ENCODE results near the gene ARMC8. TPM values are rescaled to one million over a fixed set of nuclear protein-coding genes. Genes with fewer than 3 reads are reported as not detected.

The ARMC8 gene, protein sequence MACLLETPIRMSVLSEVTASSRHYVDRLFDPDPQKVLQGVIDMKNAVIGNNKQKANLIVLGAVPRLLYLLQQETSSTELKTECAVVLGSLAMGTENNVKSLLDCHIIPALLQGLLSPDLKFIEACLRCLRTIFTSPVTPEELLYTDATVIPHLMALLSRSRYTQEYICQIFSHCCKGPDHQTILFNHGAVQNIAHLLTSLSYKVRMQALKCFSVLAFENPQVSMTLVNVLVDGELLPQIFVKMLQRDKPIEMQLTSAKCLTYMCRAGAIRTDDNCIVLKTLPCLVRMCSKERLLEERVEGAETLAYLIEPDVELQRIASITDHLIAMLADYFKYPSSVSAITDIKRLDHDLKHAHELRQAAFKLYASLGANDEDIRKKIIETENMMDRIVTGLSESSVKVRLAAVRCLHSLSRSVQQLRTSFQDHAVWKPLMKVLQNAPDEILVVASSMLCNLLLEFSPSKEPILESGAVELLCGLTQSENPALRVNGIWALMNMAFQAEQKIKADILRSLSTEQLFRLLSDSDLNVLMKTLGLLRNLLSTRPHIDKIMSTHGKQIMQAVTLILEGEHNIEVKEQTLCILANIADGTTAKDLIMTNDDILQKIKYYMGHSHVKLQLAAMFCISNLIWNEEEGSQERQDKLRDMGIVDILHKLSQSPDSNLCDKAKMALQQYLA
- total RNA-seq, result 30.9 and 58.7 TPM in 2 replicates

DNA sequence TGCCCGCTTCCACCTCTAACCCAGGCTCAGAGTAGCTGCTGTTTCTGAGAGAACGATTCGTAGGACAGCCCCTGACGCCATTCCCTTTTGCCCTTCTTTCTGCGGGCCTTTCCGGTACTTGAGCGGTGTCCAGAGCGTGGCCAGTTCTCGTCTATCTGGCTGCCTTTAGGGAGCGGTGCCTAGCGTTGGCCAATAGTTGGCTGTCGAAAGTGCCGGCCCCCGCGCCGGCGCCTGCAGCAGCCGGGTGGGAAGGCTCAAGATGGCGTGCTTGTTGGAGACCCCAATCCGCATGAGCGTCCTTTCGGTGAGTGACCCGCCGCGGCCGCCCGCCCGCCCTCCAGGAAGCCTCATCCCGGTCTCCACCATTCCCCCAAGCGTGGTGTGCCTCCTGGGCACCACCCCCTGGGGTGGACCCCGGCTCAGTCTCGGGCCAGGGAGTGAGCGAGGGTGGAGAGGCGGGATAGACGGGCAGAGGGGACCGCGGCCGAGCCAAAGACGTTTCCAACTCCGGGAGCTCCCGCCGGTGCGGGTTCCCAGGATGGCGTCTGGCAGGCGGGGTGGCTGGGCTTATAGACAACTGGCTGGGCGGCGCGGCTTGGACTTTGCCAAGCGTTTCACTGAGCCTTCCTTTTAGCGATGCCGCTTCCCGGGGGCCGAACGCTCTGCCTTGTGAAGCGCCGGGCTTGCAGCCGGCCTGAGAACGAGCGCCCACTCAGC is at the start of gene ARMC8:
TSS of gene ARMC8 (plus strand) at position 6 of the 717 bp plus-strand sequence. CDS start at position 260, 254 bp downstream.

DNA sequence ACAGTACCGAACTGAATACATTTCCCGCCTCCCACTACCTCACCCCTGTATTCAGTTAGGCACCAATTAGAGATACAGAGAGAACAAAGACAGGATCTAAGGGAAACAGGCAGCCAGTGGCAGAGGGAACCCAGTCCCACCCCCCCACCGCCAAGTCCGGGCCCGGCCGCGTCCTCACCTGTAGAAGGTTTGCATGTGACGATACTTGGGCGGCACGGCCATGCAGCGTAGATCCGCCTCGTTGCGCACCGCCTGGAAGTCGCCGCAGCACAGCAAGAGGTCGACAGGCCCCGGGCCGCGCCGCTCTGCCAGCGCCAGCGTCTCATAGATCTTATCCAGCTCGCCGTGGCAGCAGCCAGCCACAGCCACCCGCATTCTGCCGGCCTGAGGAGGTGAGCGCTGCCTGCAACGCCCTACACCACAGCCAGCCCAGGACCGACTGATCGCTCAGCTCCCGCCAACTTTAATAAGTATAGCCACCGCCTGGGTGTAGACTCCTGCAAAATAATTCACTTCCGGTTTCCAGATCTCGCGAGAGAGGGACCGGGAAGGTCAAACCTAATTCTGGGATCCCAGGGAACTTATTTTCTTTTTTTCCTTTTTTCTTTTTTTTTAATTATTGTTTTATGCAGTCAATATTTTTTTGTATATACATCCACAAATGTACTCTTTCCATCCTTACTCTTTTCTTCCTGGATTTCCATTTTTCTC is 12.5 kb upstream of the ARMC8 start, which contains the start of gene DBR1:
TSS of gene DBR1 (minus strand) at position 501 of the 711 bp plus-strand sequence. CDS start at position 375, 126 bp downstream.

DNA sequence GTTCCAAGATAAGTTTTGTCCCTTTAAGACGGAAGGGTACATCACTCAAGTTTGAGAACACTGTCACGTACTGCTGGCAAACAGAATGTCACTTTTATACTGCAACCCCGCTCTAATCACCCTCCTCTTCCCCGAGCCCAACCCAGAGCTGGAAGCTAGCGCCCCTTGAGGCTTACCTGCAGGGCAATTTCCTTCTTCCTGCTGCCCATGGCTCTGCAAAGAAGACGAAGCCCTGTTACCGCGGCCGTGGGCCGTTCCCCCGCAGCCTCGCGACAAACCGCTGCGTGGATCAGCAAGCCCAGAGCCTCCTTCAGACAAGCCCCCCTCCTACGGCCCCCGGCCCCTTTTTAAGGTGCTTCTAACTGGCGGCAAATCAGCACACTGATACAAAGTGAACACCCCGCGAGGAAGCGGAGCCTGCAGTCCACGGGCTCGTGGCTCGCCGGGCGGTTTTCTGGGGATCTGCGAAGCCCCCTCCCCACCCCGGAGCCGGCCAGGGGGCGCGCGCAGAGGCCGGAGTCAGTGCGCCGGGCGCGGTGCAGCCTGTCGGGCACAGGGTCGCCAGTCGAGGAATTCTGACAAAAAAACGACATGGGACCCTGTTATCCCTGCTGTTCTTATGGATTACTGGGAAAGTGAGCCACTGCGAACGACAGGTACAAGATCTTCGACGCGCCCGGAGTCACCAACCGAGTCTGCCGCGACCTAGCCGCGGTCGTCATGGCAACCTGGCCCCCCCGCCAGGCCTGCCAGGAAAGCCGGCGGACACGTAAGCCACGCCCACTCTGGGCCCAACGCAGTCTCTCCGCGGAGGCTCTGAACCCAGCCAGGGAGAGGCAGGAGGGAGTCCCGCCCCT is 142.3 kb downstream of the ARMC8 start, which contains the start of gene NME9:
TSS of gene NME9 (minus strand) at position 725 of the 857 bp plus-strand sequence. CDS start at position 209, 516 bp downstream.

Other genes with a start within 250 kb of the ARMC8 start
- not detected in 2 replicates for gene CLDN18, start 177.1 kb upstream of the ARMC8 start, total RNA-seq
- 7.6 and 8.9 TPM in 2 replicates for gene DZIP1L, start 71.7 kb upstream of the ARMC8 start, total RNA-seq
- not detected in 2 replicates for gene A4GNT, start 54.9 kb upstream of the ARMC8 start, total RNA-seq
- gene DBR1, start 12.4 kb upstream of the ARMC8 start, total RNA-seq, result 15.1 and 19.3 TPM in 2 replicates
- not detected in 2 replicates for gene NME9, start 142.6 kb downstream of the ARMC8 start, total RNA-seq
- gene MRAS, start 161.3 kb downstream of the ARMC8 start, total RNA-seq, result 5.7 and 18.8 TPM in 2 replicates
- gene ESYT3, start 247.3 kb downstream of the ARMC8 start, total RNA-seq, result not detected in 2 replicates